Hepatocyte (in vitro differentiated cells): ENCODE results near the gene ZNF189. TPM values are rescaled to one million over a fixed set of nuclear protein-coding genes. Genes with fewer than 3 reads are reported as not detected.
A peak's percentile ranks its signal among the peaks of the same experiment; 100 is the strongest.

Source experiments
- DNase-seq: peaks from one replicate; pipeline ENCODE4 v3.0.0-alpha.2; 2016; ENCODE audit warnings: low spot score
- H2AFZ ChIP-seq: fragments of 200-600 bp; sonication (generic); 2 replicates; pipeline ENCODE4 v1.6.0; 2016; ENCODE audit warnings: antibody characterized with exemption, mild to moderate bottlenecking
- H3K27ac ChIP-seq: fragments of 200-600 bp; sonication (generic); 2 replicates; pipeline ENCODE4 v1.5.1; 2016; ENCODE audit warnings: mild to moderate bottlenecking
- H3K27me3 ChIP-seq: fragments of 200-600 bp; sonication (generic); 2 replicates; pipeline ENCODE4 v1.6.1; 2016
- H3K36me3 ChIP-seq: fragments of 200-600 bp; sonication (generic); replicated peaks from 2 replicates; pipeline ENCODE4 v1.5.1; 2016; ENCODE audit warnings: low read depth; ENCODE audit not compliant: insufficient read depth
- H3K4me1 ChIP-seq: fragments of 200-600 bp; sonication (generic); 2 replicates; pipeline ENCODE4 v1.5.1; 2016; ENCODE audit warnings: mild to moderate bottlenecking, moderate library complexity; ENCODE audit not compliant: insufficient read depth
- H3K4me2 ChIP-seq: fragments of 200-600 bp; sonication (generic); 2 replicates; pipeline ENCODE4 v1.6.0; 2016
- H3K4me3 ChIP-seq: fragments of 200-600 bp; sonication (generic); 2 replicates; pipeline ENCODE4 v1.5.1; 2016; ENCODE audit warnings: mild to moderate bottlenecking
- H3K79me2 ChIP-seq: fragments of 200-600 bp; sonication (generic); 2 replicates; pipeline ENCODE4 v1.6.0; 2017; ENCODE audit warnings: mild to moderate bottlenecking
- H3K9me2 ChIP-seq: fragments of 200-600 bp; sonication (generic); replicated peaks from 2 replicates; pipeline ENCODE4 v1.6.0; 2017; ENCODE audit warnings: mild to moderate bottlenecking; ENCODE audit not compliant: insufficient read depth
- H3K9me3 ChIP-seq: fragments of 200-600 bp; sonication (generic); 2 replicates; pipeline ENCODE4 v1.5.1; 2016; ENCODE audit warnings: low read depth, mild to moderate bottlenecking
- H4K20me1 ChIP-seq: fragments of 200-600 bp; sonication (generic); 2 replicates; pipeline ENCODE4 v1.6.0; 2016; ENCODE audit warnings: mild to moderate bottlenecking; ENCODE audit not compliant: insufficient read depth, poor library complexity, severe bottlenecking
- EZH2 ChIP-seq: fragments of 200-600 bp; sonication (generic); IDR thresholded peaks from 2 replicates; pipeline ENCODE4 v1.6.1; 2016; ENCODE audit warnings: antibody characterized with exemption, mild to moderate bottlenecking, borderline replicate concordance
- EZH2phosphoT487 ChIP-seq: fragments of 200-600 bp; sonication (generic); IDR thresholded peaks from one replicate; pipeline ENCODE4 v1.6.1; 2018; ENCODE audit warnings: antibody characterized with exemption, mild to moderate bottlenecking, low read depth, moderate library complexity; ENCODE audit not compliant: unreplicated experiment, severe bottlenecking
- WGBS: methylation state at CpG from one replicate; pipeline ENCODE4 v1.1.6; 2016; ENCODE audit warnings: low lambda C conversion rate; ENCODE audit errors: missing lambda C conversion rate; 5-methylcytosine and 5-hydroxymethylcytosine counted together
- polyA plus RNA-seq: library from polyadenylated mRNA; unstranded; fragments of >200 nt; fragmentation: Nextera tagmentation; extraction: Ambion mirVana; gene quantifications from 2 replicates; pipeline ENCODE4 v1.2.1, GENCODE V29; 2016
- total RNA-seq: library from RNA; depleted of rRNA; stranded (reverse); fragments of >200 nt; gene quantifications from 2 replicates; pipeline ENCODE4 v1.2.3, GENCODE V29; 2014
- TF ChIP-seq, protein P1 (sequence below): fragments of 200-600 bp; sonication (generic); IDR thresholded peaks from 2 replicates; pipeline ENCODE4 v1.5.1; 2016; ENCODE audit warnings: antibody characterized with exemption, mild to moderate bottlenecking; ENCODE audit not compliant: poor library complexity

ZNF189 gene
- total and polyA plus RNA-seq, 2 experiments from 2014 or later, result 13.6 to 60.3 TPM

DNA sequence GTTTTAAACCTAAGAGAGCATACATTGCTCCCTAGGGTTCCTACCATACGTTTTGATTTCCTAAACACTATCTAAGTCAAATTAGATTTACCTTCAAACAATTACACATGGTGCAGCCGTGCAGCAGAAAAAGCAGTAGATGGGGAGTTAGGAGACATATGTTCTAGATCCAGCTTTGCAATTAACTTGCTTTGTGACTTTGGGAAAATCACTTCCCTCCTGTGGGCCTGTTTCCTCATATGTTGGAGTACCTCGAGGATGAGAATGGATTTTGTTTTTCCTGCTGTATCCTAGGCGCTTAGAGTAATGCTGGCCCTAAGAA lies 944 bp upstream of the ZNF189 start:
- Histone ChIP-seq H3K9me3 (peaks cover 18% of the 10 kb centered on the region), H3K27ac (peak overlapping the region; percentile 85), H3K9me2 (no peaks in the 10 kb centered on the region), H2AFZ (peak overlapping the region; percentile 33), H3K79me2 (peaks cover 92% of the 10 kb centered on the region), H4K20me1 (no peaks in the 10 kb centered on the region), H3K4me1 (no peaks in the 10 kb centered on the region), H3K36me3 (peaks cover 13% of the 10 kb centered on the region), H3K4me3 (peak overlapping the region; percentile 54), H3K27me3 (no peaks in the 10 kb centered on the region), H3K4me2 (peak overlapping the region; percentile 81)
- DNase-seq, result no peak
- TF ChIP-seq EZH2phosphoT487 (no peak), EZH2 (no peak)
- TF ChIP-seq, protein P1, sequence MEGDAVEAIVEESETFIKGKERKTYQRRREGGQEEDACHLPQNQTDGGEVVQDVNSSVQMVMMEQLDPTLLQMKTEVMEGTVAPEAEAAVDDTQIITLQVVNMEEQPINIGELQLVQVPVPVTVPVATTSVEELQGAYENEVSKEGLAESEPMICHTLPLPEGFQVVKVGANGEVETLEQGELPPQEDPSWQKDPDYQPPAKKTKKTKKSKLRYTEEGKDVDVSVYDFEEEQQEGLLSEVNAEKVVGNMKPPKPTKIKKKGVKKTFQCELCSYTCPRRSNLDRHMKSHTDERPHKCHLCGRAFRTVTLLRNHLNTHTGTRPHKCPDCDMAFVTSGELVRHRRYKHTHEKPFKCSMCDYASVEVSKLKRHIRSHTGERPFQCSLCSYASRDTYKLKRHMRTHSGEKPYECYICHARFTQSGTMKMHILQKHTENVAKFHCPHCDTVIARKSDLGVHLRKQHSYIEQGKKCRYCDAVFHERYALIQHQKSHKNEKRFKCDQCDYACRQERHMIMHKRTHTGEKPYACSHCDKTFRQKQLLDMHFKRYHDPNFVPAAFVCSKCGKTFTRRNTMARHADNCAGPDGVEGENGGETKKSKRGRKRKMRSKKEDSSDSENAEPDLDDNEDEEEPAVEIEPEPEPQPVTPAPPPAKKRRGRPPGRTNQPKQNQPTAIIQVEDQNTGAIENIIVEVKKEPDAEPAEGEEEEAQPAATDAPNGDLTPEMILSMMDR, result no peak
- 7% methylated on average over 4 of the region's 4 CpGs for WGBS

DNA sequence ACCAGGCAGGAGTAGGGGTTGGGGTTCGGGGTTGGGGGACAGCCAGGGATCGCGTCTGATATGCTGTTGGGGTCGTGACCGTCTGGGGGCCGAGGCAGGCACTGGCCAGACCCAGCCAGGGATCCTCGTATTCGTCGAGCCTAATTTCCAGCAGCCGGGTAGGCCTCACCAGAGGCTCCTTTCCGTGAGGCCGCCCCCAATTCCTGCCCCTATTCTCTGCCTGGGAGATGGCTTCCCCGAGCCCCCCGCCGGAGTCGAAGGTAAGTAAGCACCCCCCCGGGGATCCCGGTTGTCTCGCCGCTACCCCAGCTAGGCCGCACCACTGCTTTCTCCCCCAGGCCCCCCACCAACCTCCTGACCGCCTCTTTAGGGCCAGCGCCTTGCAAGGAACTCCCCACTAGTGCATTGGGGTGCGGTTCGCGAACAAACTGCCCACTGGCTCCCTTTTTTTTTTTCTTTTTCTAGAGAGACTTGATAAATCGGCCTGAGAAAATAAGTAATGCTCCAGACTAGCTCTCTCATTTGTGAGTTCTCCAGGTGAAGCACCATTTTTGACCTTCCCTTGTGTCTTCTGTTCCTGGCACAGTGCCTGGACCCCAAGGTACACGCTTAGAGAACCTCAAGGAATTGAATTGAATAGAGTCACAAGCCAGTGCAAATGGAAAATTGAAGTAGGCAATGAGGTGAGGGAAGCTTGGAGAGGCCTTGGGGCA lies 435 bp downstream of the ZNF189 start:
- 3% methylated on average over 19 of the region's 28 CpGs for WGBS
- Histone ChIP-seq H2AFZ (peak overlapping the region; percentile 69), H4K20me1 (no peaks in the 10 kb centered on the region), H3K4me2 (peak overlapping the region; percentile 93), H3K27ac (peak overlapping the region; percentile 77), H3K79me2 (peaks cover 86% of the 10 kb centered on the region), H3K4me1 (no peaks in the 10 kb centered on the region), H3K4me3 (peak overlapping the region; percentile 92), H3K9me2 (no peaks in the 10 kb centered on the region), H3K27me3 (no peaks in the 10 kb centered on the region), H3K9me3 (peaks cover 26% of the 10 kb centered on the region), H3K36me3 (peaks cover 23% of the 10 kb centered on the region)
- DNase-seq, result peak; percentile 13
- TF ChIP-seq, protein P1, result no peak
- TF ChIP-seq EZH2 (no peak), EZH2phosphoT487 (no peak)

DNA sequence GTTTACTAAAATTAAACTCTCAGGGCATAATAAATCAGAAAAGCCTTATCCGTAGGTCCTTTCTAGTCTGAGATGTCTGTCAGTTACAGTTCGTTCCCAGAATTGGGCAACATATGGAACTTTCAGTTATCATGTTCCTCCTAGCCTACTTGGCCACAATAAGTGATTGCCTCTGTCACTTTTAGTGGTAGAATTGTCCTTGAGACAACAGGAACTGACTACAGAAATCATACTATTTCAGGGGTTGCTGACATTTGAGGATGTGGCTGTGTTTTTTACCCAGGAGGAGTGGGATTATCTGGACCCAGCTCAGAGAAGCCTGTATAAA lies 956 bp downstream of the ZNF189 start:
- Histone ChIP-seq H3K4me3 (peak overlapping the region; percentile 92), H3K9me3 (peaks cover 31% of the 10 kb centered on the region), H3K4me2 (peak overlapping the region; percentile 93), H3K79me2 (peaks cover 84% of the 10 kb centered on the region), H4K20me1 (no peaks in the 10 kb centered on the region), H3K27ac (peak overlapping the region; percentile 77), H3K9me2 (no peaks in the 10 kb centered on the region), H2AFZ (peak overlapping the region; percentile 69), H3K36me3 (peaks cover 28% of the 10 kb centered on the region), H3K27me3 (no peaks in the 10 kb centered on the region), H3K4me1 (no peaks in the 10 kb centered on the region)
- 26% methylated on average over 2 of the region's 2 CpGs for WGBS
- TF ChIP-seq, protein P1, result no peak
- no peak for TF ChIP-seq EZH2phosphoT487
- no peak for TF ChIP-seq EZH2
- no peak for DNase-seq
